Astrocyte (in vitro differentiated cells and primary cell): ENCODE data around the gene NOX3. TPM values are rescaled to one million over a fixed set of nuclear protein-coding genes. Genes with fewer than 3 reads are reported as not detected.

ENCODE experiments used
- DNase-seq: peaks from one replicate; pipeline ENCODE4 v3.0.0-alpha.2; 2010; ENCODE audit warnings: low read depth
- FAIRE-seq: peaks from 2 replicates; lab custom pipeline; 2011; peaks lifted over from hg19 to GRCh38; lab: Jason Lieb, UNC
- H2AFZ ChIP-seq: 2 replicates; pipeline ENCODE4 v1.6.0; 2012; ENCODE audit warnings: low read depth, low read length, inconsistent platforms
- H3K27ac ChIP-seq: 2 replicates; pipeline ENCODE4 v1.5.1; 2011; ENCODE audit warnings: low read depth, low read length, inconsistent platforms
- H3K27me3 ChIP-seq: 2 replicates; pipeline ENCODE4 v1.6.0; 2011; ENCODE audit warnings: low read length, inconsistent platforms; ENCODE audit not compliant: insufficient read depth
- H3K36me3 ChIP-seq: 2 replicates; pipeline ENCODE4 v1.5.1; 2011; ENCODE audit warnings: low read length, inconsistent platforms; ENCODE audit not compliant: insufficient read depth
- H3K4me1 ChIP-seq: 2 replicates; pipeline ENCODE4 v1.5.1; 2011; ENCODE audit warnings: low read length, inconsistent platforms; ENCODE audit not compliant: insufficient read depth
- H3K4me2 ChIP-seq: 2 replicates; pipeline ENCODE4 v1.6.0; 2012; ENCODE audit warnings: low read length, inconsistent platforms
- H3K4me3 ChIP-seq: 2 replicates; pipeline ENCODE4 v1.5.1; 2011; ENCODE audit warnings: low read depth, mild to moderate bottlenecking, low read length, inconsistent platforms; ENCODE audit not compliant: insufficient read depth
- H3K79me2 ChIP-seq: 2 replicates; pipeline ENCODE4 v1.6.0; 2012; ENCODE audit warnings: mild to moderate bottlenecking, low read length, inconsistent platforms; ENCODE audit not compliant: insufficient read depth
- H3K9ac ChIP-seq: 2 replicates; pipeline ENCODE4 v1.6.0; 2012; ENCODE audit warnings: mild to moderate bottlenecking, low read length, inconsistent platforms
- H3K9me3 ChIP-seq: 2 replicates; pipeline ENCODE4 v1.5.1; 2012; ENCODE audit warnings: low read depth, mild to moderate bottlenecking, low read length, inconsistent platforms; ENCODE audit not compliant: insufficient read depth
- H4K20me1 ChIP-seq: 2 replicates; pipeline ENCODE4 v1.6.0; 2012; ENCODE audit warnings: low read length, inconsistent platforms; ENCODE audit not compliant: insufficient read depth
- H3K27ac Mint-ChIP-seq: one replicate; pipeline ENCODE4 v1.8.0; 2021; ENCODE audit warnings: mild to moderate bottlenecking, mixed read lengths; ENCODE audit not compliant: unreplicated experiment
- H3K27me3 Mint-ChIP-seq: one replicate; pipeline ENCODE4 v1.8.0; 2021; ENCODE audit warnings: low read depth, mixed read lengths; ENCODE audit not compliant: unreplicated experiment
- H3K36me3 Mint-ChIP-seq: one replicate; pipeline ENCODE4 v1.8.0; 2021; ENCODE audit warnings: low read depth, mixed read lengths; ENCODE audit not compliant: unreplicated experiment
- H3K4me1 Mint-ChIP-seq: one replicate; pipeline ENCODE4 v1.8.0; 2021; ENCODE audit warnings: low read depth, mixed read lengths; ENCODE audit not compliant: unreplicated experiment
- H3K4me3 Mint-ChIP-seq: one replicate; pipeline ENCODE4 v1.8.0; 2021; ENCODE audit warnings: mild to moderate bottlenecking, moderate library complexity, mixed read lengths; ENCODE audit not compliant: unreplicated experiment
- H3K9me3 Mint-ChIP-seq: one replicate; pipeline ENCODE4 v1.8.0; 2021; ENCODE audit warnings: mild to moderate bottlenecking, mixed read lengths; ENCODE audit not compliant: unreplicated experiment
- EZH2 ChIP-seq: IDR thresholded peaks from 2 replicates; pipeline ENCODE4 v1.6.1; 2012; ENCODE audit warnings: mild to moderate bottlenecking, low read length, inconsistent platforms; ENCODE audit not compliant: insufficient read depth
- total RNA-seq: library from RNA; stranded (reverse); gene quantifications from 2 replicates; pipeline ENCODE4 v1.2.1, GENCODE V29; 2021
- TF ChIP-seq, protein P1 (sequence below): IDR thresholded peaks from 2 replicates; pipeline ENCODE4 v1.5.1; 2011; ENCODE audit warnings: low read depth, mild to moderate bottlenecking, inconsistent platforms, low read length, moderate library complexity; ENCODE audit not compliant: insufficient read depth

Gene NOX3
- total RNA-seq, 1 donor from 2014 or later, result 0.30 TPM

DNA sequence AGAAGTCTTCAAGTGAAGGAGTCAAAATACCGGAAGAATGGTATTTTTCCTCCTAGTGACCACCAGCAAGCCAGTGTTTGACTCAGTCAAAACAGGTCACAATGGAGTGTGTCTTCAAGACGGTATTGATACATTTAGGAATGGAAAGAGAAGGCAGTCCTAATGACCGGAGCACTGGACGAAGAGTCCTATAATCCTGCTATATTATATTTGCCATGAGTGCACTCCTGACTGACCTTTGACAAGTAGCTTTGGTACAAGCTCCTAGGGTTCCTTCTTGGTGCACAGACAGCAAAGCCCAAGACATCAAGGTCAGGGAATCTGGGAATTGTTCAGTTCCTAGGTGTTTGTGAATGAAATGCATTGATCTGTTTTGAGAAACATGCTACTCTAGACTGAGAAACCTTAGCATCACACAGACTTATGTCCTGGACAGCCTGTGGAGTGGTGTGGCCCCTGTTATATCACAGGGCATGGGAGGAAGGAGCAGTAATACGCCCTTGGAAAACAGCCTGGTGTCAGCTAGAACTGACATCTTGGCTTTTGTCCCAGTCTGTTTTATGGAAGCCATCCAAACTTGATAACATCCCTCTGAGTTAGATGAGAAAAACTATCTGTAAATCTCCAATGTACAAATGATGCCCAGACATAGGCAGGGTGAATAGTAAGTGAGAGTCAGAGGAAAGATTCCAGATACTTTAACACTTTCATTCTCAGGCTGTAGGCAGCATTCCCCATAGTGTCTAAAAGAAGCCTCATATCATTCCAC lies 18.5 kb downstream of the NOX3 start:
- no peak for TF ChIP-seq EZH2
- TF ChIP-seq, protein P1, sequence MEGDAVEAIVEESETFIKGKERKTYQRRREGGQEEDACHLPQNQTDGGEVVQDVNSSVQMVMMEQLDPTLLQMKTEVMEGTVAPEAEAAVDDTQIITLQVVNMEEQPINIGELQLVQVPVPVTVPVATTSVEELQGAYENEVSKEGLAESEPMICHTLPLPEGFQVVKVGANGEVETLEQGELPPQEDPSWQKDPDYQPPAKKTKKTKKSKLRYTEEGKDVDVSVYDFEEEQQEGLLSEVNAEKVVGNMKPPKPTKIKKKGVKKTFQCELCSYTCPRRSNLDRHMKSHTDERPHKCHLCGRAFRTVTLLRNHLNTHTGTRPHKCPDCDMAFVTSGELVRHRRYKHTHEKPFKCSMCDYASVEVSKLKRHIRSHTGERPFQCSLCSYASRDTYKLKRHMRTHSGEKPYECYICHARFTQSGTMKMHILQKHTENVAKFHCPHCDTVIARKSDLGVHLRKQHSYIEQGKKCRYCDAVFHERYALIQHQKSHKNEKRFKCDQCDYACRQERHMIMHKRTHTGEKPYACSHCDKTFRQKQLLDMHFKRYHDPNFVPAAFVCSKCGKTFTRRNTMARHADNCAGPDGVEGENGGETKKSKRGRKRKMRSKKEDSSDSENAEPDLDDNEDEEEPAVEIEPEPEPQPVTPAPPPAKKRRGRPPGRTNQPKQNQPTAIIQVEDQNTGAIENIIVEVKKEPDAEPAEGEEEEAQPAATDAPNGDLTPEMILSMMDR, result no peak
- H3K36me3 ChIP-seq, result no peaks in the 10 kb centered on the region
- FAIRE-seq (no peak), DNase-seq (no peak)
- H2AFZ ChIP-seq, result no peak overlapping the region
- no peak overlapping the region for H3K4me3 Mint-ChIP-seq
- H3K4me3 ChIP-seq, result no peak overlapping the region
- H3K79me2 ChIP-seq, result no peaks in the 10 kb centered on the region
- H3K27me3 ChIP-seq, result no peaks in the 10 kb centered on the region
- no peak overlapping the region for H3K9ac ChIP-seq
- H3K4me1 Mint-ChIP-seq, result peaks cover 15% of the 10 kb centered on the region
- H3K4me2 ChIP-seq, result no peak overlapping the region
- no peak overlapping the region for H3K27ac ChIP-seq
- no peaks in the 10 kb centered on the region for H4K20me1 ChIP-seq
- H3K36me3 Mint-ChIP-seq, result no peaks in the 10 kb centered on the region
- no peaks in the 10 kb centered on the region for H3K9me3 ChIP-seq
- H3K27ac Mint-ChIP-seq, result no peak overlapping the region
- no peaks in the 10 kb centered on the region for H3K9me3 Mint-ChIP-seq
- H3K4me1 ChIP-seq, result peaks cover 4% of the 10 kb centered on the region
- H3K27me3 Mint-ChIP-seq, result no peaks in the 10 kb centered on the region

DNA sequence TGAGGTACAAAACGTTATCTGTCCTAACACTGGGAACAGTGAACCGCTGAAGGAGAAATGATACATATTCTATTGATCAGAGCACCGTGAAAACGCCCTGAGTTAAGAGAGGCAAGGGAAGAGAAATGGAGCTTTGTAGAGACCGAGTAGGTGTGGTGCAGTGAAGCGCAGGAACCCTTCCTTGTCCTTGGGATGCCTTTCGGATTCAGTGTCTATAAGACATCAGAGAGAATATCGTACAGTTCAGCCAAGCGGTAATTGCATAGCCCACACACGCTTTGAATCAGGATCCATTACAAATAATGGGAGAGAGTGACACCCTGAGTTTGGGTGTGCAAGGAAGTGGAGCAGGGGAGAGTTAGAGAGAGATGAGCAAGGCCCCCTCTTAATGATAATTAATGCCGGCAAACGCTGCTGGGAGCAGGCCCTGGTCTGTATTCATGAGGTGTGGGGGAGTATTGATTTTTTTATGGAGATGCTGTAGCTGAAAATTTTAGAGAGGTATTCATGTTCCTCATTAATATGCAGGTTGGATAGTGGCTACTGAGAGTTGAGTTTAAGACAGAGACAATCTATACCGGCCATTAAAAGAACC lies 20.7 kb downstream of the NOX3 start:
- H2AFZ ChIP-seq, result no peak overlapping the region

More for the DNA sequence above, 20.7 kb downstream of the NOX3 start:
- no peaks in the 10 kb centered on the region for H3K36me3 Mint-ChIP-seq
- Histone ChIP-seq H3K79me2 (no peaks in the 10 kb centered on the region), H3K9me3 (no peaks in the 10 kb centered on the region), H3K36me3 (no peaks in the 10 kb centered on the region), H3K4me1 (peaks cover 4% of the 10 kb centered on the region), H3K9ac (no peak overlapping the region), H4K20me1 (no peaks in the 10 kb centered on the region), H3K4me2 (no peak overlapping the region), H3K27ac (no peak overlapping the region), H3K4me3 (no peak overlapping the region), H3K27me3 (no peaks in the 10 kb centered on the region)
- H3K27me3 Mint-ChIP-seq, result no peaks in the 10 kb centered on the region
- DNase-seq (no peak), FAIRE-seq (no peak)
- no peak overlapping the region for H3K27ac Mint-ChIP-seq
- peaks cover 15% of the 10 kb centered on the region for H3K4me1 Mint-ChIP-seq
- TF ChIP-seq, protein P1, result no peak
- no peak for TF ChIP-seq EZH2
- H3K9me3 Mint-ChIP-seq, result no peaks in the 10 kb centered on the region
- H3K4me3 Mint-ChIP-seq, result no peak overlapping the region
